Ishikawa (cell line): ENCODE measurements around the gene CST6.

ENCODE experiments used
- CEBPB ChIP-seq: IDR thresholded peaks from 2 replicates; pipeline ENCODE4 v1.6.1; 2012
- CREB1 ChIP-seq: IDR thresholded peaks from 2 replicates; pipeline ENCODE4 v1.6.1; 2012; ENCODE audit warnings: low read depth
- EGR1 ChIP-seq: IDR thresholded peaks from 2 replicates; pipeline ENCODE4 v1.6.1; 2012
- EP300 ChIP-seq: IDR thresholded peaks from 2 replicates; pipeline ENCODE4 v1.6.1; 2012; ENCODE audit warnings: borderline replicate concordance
- FOXM1 ChIP-seq: IDR thresholded peaks from 2 replicates; pipeline ENCODE4 v1.6.1; 2012; ENCODE audit warnings: low read depth, borderline replicate concordance
- NFIC ChIP-seq: IDR thresholded peaks from 2 replicates; pipeline ENCODE4 v1.6.1; 2012
- RAD21 ChIP-seq: IDR thresholded peaks from 2 replicates; pipeline ENCODE4 v1.6.1; 2012; ENCODE audit warnings: low read depth
- TAF1 ChIP-seq: IDR thresholded peaks from 2 replicates; pipeline ENCODE4 v1.6.1; 2012; ENCODE audit warnings: low read depth, mild to moderate bottlenecking
- TCF12 ChIP-seq: IDR thresholded peaks from 2 replicates; pipeline ENCODE4 v1.6.1; 2012; ENCODE audit warnings: low read depth
- TEAD4 ChIP-seq: IDR thresholded peaks from 2 replicates; pipeline ENCODE4 v1.6.1; 2012
- YY1 ChIP-seq: IDR thresholded peaks from 2 replicates; pipeline ENCODE4 v1.6.1; 2012; ENCODE audit warnings: low read depth
- ZBTB7A ChIP-seq: IDR thresholded peaks from 2 replicates; pipeline ENCODE4 v1.6.1; 2012; ENCODE audit warnings: low read depth
- TF ChIP-seq, protein P1 (sequence below): IDR thresholded peaks from 2 replicates; pipeline ENCODE4 v1.6.1; 2012; ENCODE audit warnings: low read depth, mild to moderate bottlenecking
- TF ChIP-seq, protein P2 (sequence below): IDR thresholded peaks from 2 replicates; pipeline ENCODE4 v1.6.1; 2012
- TF ChIP-seq, protein P3 (sequence below): IDR thresholded peaks from 2 replicates; pipeline ENCODE4 v1.6.1; 2012

Gene CST6

DNA sequence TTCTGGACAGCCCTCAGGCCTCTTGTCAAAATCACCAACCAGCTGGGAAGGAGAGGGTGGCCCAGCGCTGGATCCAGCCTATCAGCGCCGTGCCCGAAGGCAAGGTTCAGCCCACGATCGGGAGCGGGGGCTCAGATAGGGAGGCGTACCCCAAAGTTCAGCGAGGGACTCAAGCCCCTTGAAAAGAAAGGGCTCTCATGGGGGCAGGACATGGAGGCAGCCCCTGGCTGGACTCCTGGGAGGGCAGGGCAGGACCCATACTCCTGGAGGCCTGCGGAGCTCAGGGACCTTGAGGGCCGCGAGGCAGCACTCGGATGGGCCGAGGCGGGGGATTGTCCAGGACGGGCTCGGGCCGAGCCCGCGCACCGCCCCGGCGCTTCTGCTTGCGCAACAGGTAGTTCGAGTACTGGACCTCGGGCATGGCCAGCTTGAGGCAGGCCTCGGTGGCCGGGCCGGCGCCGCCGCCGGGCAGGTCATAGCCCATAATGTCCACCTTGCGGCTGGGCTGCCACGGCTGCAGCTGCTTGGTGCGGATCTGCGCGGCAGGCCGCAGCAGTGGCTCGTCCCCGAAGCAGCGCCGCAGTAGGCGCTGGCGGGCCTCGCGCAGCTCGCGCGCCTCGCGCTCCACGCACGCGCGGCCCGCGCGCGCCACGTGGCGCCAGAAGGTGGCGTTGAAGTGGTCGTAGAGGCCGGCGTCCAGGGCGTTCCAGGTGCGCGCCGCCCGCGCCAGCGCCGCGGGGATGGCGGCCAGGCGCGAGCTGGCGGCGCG, 30.6 kb downstream of the CST6 start:
- TF ChIP-seq ZBTB7A (no peak), TEAD4 (no peak), EGR1 (no peak), YY1 (no peak), EP300 (no peak), TCF12 (no peak), FOXM1 (no peak), CEBPB (no peak), CREB1 (no peak), TAF1 (no peak), RAD21 (no peak)
- TF ChIP-seq, protein P1, sequence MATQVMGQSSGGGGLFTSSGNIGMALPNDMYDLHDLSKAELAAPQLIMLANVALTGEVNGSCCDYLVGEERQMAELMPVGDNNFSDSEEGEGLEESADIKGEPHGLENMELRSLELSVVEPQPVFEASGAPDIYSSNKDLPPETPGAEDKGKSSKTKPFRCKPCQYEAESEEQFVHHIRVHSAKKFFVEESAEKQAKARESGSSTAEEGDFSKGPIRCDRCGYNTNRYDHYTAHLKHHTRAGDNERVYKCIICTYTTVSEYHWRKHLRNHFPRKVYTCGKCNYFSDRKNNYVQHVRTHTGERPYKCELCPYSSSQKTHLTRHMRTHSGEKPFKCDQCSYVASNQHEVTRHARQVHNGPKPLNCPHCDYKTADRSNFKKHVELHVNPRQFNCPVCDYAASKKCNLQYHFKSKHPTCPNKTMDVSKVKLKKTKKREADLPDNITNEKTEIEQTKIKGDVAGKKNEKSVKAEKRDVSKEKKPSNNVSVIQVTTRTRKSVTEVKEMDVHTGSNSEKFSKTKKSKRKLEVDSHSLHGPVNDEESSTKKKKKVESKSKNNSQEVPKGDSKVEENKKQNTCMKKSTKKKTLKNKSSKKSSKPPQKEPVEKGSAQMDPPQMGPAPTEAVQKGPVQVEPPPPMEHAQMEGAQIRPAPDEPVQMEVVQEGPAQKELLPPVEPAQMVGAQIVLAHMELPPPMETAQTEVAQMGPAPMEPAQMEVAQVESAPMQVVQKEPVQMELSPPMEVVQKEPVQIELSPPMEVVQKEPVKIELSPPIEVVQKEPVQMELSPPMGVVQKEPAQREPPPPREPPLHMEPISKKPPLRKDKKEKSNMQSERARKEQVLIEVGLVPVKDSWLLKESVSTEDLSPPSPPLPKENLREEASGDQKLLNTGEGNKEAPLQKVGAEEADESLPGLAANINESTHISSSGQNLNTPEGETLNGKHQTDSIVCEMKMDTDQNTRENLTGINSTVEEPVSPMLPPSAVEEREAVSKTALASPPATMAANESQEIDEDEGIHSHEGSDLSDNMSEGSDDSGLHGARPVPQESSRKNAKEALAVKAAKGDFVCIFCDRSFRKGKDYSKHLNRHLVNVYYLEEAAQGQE = no peak

DNA sequence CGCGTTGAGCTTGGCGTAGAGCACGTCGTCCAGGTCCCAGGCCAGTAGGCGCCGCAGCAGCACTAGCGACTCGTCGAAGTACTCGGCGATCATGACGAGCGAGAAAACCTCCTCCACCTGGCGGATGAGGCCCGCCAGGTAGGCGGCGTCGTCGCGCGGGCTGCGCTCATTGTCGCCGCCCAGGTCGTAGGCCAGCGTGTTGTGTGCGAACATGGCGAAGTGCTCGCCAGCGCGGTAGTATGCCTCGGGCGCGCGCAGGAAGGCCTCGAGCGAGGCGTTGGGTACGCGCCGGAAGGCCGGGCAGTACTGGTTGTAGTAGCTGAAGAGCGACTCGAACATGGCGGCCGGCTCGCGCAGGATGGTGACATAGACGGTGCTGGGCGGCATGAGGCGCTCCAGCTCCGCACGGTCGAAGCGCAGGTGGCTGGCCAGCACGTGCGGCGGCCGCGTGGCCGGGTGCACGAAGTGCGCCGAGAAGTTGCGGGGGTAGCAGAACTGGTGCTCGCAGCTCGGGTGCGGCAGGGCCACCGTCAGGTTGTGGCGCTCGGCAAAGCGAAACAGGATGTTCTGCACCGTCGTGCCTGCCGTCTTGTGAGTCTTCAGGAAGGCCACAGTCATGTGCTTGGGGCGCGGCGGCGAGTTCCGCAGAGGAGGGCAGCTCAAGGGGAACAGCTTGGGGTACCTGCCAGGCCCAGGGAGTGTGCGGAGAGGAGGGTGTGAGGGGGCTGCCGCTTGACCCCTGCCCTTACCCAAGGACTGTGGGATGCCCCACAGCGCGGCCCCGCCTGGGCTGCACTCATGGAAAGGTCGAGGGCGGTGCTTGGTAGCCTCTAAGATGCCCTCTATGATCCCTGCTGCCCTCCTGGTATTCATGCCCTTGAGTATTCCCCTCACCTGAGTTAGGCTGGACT, 31.4 kb downstream of the CST6 start:
- TF ChIP-seq EGR1 = no peak
- no peak for TF ChIP-seq NFIC
- TF ChIP-seq CREB1 = no peak
- TF ChIP-seq TCF12 = no peak
- TF ChIP-seq, protein P2, sequence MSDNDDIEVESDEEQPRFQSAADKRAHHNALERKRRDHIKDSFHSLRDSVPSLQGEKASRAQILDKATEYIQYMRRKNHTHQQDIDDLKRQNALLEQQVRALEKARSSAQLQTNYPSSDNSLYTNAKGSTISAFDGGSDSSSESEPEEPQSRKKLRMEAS = no peak

DNA sequence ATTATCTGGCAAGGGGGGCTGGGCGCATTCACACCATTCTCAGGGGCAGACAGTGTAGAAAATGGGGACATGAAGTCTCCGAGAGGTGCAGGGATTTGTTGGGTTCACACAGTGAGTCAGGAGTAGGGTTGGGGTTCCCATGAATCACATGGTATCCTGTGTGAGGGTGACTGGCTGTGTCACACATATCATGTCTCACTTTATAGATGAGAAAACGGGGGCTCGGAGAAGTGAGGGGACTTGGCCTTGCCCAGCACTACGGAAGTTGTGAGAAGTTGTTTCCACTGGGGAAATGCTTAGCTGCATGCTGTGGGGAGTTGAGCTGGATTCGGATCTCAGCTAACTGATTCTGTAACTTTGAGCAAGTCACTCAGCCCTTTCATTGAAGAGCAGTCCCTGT, 32.9 kb downstream of the CST6 start:
- TF ChIP-seq EP300 = no peak
- TF ChIP-seq TCF12 = no peak
- no peak for TF ChIP-seq CREB1
- TF ChIP-seq CEBPB = no peak
- TF ChIP-seq RAD21 = no peak
- no peak for TF ChIP-seq TAF1
- TF ChIP-seq, protein P1 = no peak
- TF ChIP-seq FOXM1 = no peak
- TF ChIP-seq, protein P2 = no peak
- TF ChIP-seq TEAD4 = no peak
- TF ChIP-seq EGR1 = no peak
- TF ChIP-seq, protein P3, sequence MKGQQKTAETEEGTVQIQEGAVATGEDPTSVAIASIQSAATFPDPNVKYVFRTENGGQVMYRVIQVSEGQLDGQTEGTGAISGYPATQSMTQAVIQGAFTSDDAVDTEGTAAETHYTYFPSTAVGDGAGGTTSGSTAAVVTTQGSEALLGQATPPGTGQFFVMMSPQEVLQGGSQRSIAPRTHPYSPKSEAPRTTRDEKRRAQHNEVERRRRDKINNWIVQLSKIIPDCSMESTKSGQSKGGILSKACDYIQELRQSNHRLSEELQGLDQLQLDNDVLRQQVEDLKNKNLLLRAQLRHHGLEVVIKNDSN = no peak

DNA sequence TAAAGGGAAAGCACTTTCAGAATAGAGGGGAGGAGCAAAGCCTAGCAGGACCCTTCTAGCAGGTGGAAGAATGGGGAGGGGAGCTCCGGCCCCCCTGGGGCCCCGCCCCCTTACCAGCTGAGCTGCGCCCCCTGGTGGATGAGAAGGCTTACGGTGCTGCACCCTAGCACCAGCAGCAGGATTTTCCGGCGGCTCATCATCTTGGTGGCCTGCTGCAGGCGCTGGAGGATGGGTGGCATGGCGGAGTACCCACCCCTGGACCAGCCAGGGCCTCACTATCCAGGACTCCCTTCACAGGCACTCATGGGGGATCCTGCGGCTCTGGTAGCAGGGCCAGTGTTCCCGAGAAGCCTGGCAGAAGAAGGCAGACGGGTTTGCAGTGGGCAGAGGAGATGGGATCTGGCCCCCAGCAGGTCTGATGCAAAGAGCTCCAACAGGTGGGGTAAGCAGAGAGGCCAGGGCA, 33.4 kb downstream of the CST6 start:
- TF ChIP-seq ZBTB7A (peak; percentile 94), TCF12 (no peak), RAD21 (peak; percentile 56)
- TF ChIP-seq, protein P1 = no peak
